Upper lobe of left lung (tissue), 4 donors: ENCODE results near the gene P3H2.

Experiments used
- EP300 ChIP-seq, 4 donors: sonication (generic); formaldehyde crosslinking; IDR thresholded peaks; one replicate each; pipeline ENCODE4 v1.5.1; 2017; ENCODE audit warnings: antibody characterized with exemption in 4 of 4, control low read depth in 2 of 4
- POLR2AphosphoS5 ChIP-seq, 2 donors: sonication (generic); formaldehyde crosslinking; IDR thresholded peaks; one replicate each; pipeline ENCODE4 v1.5.1; 2017; ENCODE audit warnings: antibody characterized with exemption in 2 of 2
- TF ChIP-seq, protein P1 (sequence below), 6 experiments: fragments of 450-650 bp in 4 of 6; fragments of 200-600 bp in 2 of 6; sonication (generic) in 2 of 6; IDR thresholded peaks; one replicate each; pipeline ENCODE4 v1.5.1; 2016 to 2019; ENCODE audit warnings: antibody characterized with exemption in 6 of 6

DNA sequence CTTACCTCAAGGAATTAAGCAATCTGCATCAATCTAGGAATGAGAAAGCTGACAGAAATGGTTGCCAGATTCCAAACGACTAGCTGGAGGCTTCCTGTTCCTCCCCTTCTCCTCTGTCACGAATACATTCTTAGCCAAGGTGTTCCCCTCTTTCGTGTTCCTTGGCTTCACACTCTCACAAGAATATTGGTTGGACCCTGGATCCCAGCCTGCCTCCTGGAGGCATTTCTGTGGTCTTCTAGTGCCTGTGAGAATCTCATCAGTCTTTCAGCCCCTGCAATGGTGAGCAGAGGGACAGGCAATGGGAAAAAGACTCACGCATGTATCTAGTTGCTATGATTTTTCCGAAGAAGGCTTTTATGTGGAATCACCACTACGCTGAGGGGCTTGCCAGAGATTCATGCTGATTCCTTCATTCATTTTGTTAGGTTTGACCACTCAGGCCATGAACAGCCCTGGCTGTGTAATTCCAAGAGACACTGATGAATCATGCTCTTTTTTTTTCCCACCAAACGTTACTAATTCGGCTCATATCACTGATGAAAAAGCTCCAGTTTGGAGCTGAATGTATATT is 1.6 kb upstream of the P3H2 start:
- no peak for TF ChIP-seq POLR2AphosphoS5 (IDR thresholded peaks at IDR 0.05)
- TF ChIP-seq, protein P1, sequence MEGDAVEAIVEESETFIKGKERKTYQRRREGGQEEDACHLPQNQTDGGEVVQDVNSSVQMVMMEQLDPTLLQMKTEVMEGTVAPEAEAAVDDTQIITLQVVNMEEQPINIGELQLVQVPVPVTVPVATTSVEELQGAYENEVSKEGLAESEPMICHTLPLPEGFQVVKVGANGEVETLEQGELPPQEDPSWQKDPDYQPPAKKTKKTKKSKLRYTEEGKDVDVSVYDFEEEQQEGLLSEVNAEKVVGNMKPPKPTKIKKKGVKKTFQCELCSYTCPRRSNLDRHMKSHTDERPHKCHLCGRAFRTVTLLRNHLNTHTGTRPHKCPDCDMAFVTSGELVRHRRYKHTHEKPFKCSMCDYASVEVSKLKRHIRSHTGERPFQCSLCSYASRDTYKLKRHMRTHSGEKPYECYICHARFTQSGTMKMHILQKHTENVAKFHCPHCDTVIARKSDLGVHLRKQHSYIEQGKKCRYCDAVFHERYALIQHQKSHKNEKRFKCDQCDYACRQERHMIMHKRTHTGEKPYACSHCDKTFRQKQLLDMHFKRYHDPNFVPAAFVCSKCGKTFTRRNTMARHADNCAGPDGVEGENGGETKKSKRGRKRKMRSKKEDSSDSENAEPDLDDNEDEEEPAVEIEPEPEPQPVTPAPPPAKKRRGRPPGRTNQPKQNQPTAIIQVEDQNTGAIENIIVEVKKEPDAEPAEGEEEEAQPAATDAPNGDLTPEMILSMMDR (IDR thresholded peaks at IDR 0.05) = no peak
- TF ChIP-seq EP300 (IDR thresholded peaks at IDR 0.05) = no peak
